Measurements from ENCODE around the gene NXN.
"Not testable (repeated sequence)": the region's sequence is repeated elsewhere in the genome, so short reads cannot be mapped to it uniquely, and the experiment has no call there.

NXN gene

DNA sequence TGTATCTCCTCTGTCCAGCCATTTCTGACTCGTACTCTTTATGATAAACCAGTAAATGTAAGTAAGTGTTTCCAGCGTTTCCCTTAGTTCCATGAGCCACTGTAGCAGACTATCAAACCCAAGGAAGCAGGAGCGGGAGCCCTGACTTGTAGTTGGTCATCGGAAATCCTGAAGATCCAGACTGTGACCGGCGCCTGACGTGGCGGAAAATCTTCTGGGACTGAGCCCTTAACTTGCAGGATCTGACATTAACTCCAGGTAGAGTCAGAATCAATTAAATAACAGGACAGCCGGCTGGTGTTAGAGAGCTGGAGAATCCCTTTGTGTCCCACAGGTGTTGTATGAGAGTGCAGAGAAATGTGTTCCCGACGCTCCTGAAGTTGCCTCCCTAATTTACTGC lies 201.5 kb downstream of the NXN start:
- Histone ChIP-seq H3K27ac (ENCODE audit: insufficient read depth, low read depth, low read length, poor library complexity, severe bottlenecking) (no peak overlapping the region), H3K4me3 (ENCODE audit: insufficient read depth, low read depth, low read length) (no peak overlapping the region), H3K9me3 (ENCODE audit: control insufficient read depth, low read length) (no peaks in the 10 kb centered on the region), H3K4me1 (ENCODE audit: control insufficient read depth, insufficient read depth, low read length) (no peaks in the 10 kb centered on the region), H3K36me3 (ENCODE audit: control insufficient read depth, insufficient read depth, low read length) (peaks cover 31% of the 10 kb centered on the region), H3K27me3 (ENCODE audit: control insufficient read depth, insufficient read depth, low read length, poor library complexity, severe bottlenecking) (no peaks in the 10 kb centered on the region)
- 95% methylated on average over 11 of the region's 11 CpGs for WGBS, 2 experiments

DNA sequence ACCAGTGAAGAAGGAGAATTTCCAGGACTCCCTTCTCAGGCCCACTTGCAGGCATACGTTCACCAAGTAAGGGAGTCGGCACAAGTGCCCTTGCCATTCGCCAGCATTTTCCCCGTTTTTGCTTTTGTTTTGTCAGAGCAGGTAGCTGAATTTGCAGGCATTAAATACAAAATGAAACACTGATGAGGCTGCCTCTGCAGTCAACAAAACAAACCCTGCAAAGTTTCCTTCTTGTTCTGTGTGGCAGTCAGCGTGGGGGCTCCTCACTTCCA lies 205.3 kb downstream of the NXN start:
- H3K4me3 ChIP-seq (ENCODE audit: insufficient read depth, low read depth, low read length): no peak overlapping the region
- no peaks in the 10 kb centered on the region for H3K9me3 ChIP-seq (ENCODE audit: control insufficient read depth, low read length)
- H3K27ac ChIP-seq (ENCODE audit: insufficient read depth, low read depth, low read length, poor library complexity, severe bottlenecking): no peak overlapping the region
- H3K4me1 ChIP-seq (ENCODE audit: control insufficient read depth, insufficient read depth, low read length): no peaks in the 10 kb centered on the region
- no peaks in the 10 kb centered on the region for H3K27me3 ChIP-seq (ENCODE audit: control insufficient read depth, insufficient read depth, low read length, poor library complexity, severe bottlenecking)
- WGBS, 2 experiments: 90 to 94% methylated on average over 5 of the region's 5 CpGs
- H3K36me3 ChIP-seq (ENCODE audit: control insufficient read depth, insufficient read depth, low read length): peaks cover 56% of the 10 kb centered on the region

GRCh38 chr17:773467-774312 lies 205.9 kb downstream of the NXN start:
- Histone ChIP-seq H3K4me1 (ENCODE audit: control insufficient read depth, insufficient read depth, low read length) (no peaks in the 10 kb centered on the region), H3K9me3 (ENCODE audit: control insufficient read depth, low read length) (no peaks in the 10 kb centered on the region), H3K36me3 (ENCODE audit: control insufficient read depth, insufficient read depth, low read length) (peaks cover 60% of the 10 kb centered on the region), H3K27me3 (ENCODE audit: control insufficient read depth, insufficient read depth, low read length, poor library complexity, severe bottlenecking) (no peaks in the 10 kb centered on the region), H3K4me3 (ENCODE audit: insufficient read depth, low read depth, low read length) (no peak overlapping the region), H3K27ac (ENCODE audit: insufficient read depth, low read depth, low read length, poor library complexity, severe bottlenecking) (no peak overlapping the region)
- WGBS, 2 experiments: 85 to 87% methylated on average over 14 of the region's 14 CpGs

DNA sequence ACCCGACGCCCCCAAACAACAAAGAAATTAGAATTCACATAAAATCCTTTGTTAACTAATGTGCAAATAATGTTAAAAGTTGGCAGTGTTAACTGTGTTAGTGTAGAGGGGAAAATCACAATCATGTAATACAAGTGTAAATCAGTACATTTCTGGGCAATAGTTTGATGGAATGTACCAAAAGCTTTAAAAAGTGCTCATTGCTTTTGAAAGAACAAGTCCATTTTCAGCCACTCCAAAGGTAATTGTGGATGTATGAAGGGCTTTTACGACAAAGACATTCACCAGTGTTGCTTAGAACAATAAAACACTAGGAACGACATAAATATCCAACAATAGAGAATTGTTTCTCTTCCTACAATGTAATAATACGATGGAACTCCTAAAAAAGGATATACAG lies 206.6 kb downstream of the NXN start:
- H3K36me3 ChIP-seq (ENCODE audit: control insufficient read depth, insufficient read depth, low read length): peaks cover 53% of the 10 kb centered on the region
- no peaks in the 10 kb centered on the region for H3K4me1 ChIP-seq (ENCODE audit: control insufficient read depth, insufficient read depth, low read length)
- no peak overlapping the region for H3K4me3 ChIP-seq (ENCODE audit: insufficient read depth, low read depth, low read length)
- H3K27ac ChIP-seq (ENCODE audit: insufficient read depth, low read depth, low read length, poor library complexity, severe bottlenecking): no peak overlapping the region
- no peaks in the 10 kb centered on the region for H3K27me3 ChIP-seq (ENCODE audit: control insufficient read depth, insufficient read depth, low read length, poor library complexity, severe bottlenecking)
- no peaks in the 10 kb centered on the region for H3K9me3 ChIP-seq (ENCODE audit: control insufficient read depth, low read length)
- 90 to 100% methylated on average over 2 of the region's 5 CpGs for WGBS, 2 experiments

GRCh38 chr17:767076-767475 lies 212.5 kb downstream of the NXN start:
- Histone ChIP-seq H3K4me3 (ENCODE audit: insufficient read depth, low read depth, low read length) (no peak overlapping the region), H3K4me1 (ENCODE audit: control insufficient read depth, insufficient read depth, low read length) (no peaks in the 10 kb centered on the region), H3K27ac (ENCODE audit: insufficient read depth, low read depth, low read length, poor library complexity, severe bottlenecking) (no peak overlapping the region), H3K9me3 (ENCODE audit: control insufficient read depth, low read length) (no peaks in the 10 kb centered on the region), H3K27me3 (ENCODE audit: control insufficient read depth, insufficient read depth, low read length, poor library complexity, severe bottlenecking) (no peaks in the 10 kb centered on the region), H3K36me3 (ENCODE audit: control insufficient read depth, insufficient read depth, low read length) (peaks cover 48% of the 10 kb centered on the region)
- WGBS, 2 experiments: 95 to 96% methylated on average over 3 of the region's 3 CpGs

GRCh38 chr17:760371-760770 lies 219.2 kb downstream of the NXN start:
- H3K4me1 ChIP-seq (ENCODE audit: control insufficient read depth, insufficient read depth, low read length): no peaks in the 10 kb centered on the region
- H3K27ac ChIP-seq (ENCODE audit: insufficient read depth, low read depth, low read length, poor library complexity, severe bottlenecking): no peak overlapping the region
- no peaks in the 10 kb centered on the region for H3K27me3 ChIP-seq (ENCODE audit: control insufficient read depth, insufficient read depth, low read length, poor library complexity, severe bottlenecking)
- H3K36me3 ChIP-seq (ENCODE audit: control insufficient read depth, insufficient read depth, low read length): peaks cover 31% of the 10 kb centered on the region
- no peak overlapping the region for H3K4me3 ChIP-seq (ENCODE audit: insufficient read depth, low read depth, low read length)
- no peaks in the 10 kb centered on the region for H3K9me3 ChIP-seq (ENCODE audit: control insufficient read depth, low read length)
- WGBS, 2 experiments: 97 to 98% methylated on average over 9 of the region's 9 CpGs

DNA sequence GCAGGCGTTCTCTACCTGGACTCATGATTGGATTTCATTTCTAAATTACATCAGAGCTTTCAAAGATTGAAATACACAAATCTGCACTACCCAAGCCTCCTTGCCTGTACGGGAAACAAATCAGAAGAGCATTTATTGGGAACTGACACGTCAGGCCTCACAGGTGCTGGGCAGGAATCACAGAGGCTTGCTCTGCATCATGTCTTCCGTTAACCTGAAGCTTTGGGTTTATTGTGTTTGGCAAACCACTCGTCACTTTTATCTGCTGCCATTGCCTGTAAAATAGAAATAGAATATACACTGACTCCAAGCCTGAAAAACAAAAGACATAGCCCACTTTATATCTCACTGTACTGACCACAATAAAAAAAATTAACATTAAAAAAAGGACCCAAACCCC lies 219.6 kb downstream of the NXN start:
- Histone ChIP-seq H3K27ac (ENCODE audit: insufficient read depth, low read depth, low read length, poor library complexity, severe bottlenecking) (no peak overlapping the region), H3K36me3 (ENCODE audit: control insufficient read depth, insufficient read depth, low read length) (peaks cover 29% of the 10 kb centered on the region), H3K4me1 (ENCODE audit: control insufficient read depth, insufficient read depth, low read length) (no peaks in the 10 kb centered on the region), H3K4me3 (ENCODE audit: insufficient read depth, low read depth, low read length) (no peak overlapping the region), H3K27me3 (ENCODE audit: control insufficient read depth, insufficient read depth, low read length, poor library complexity, severe bottlenecking) (no peaks in the 10 kb centered on the region), H3K9me3 (ENCODE audit: control insufficient read depth, low read length) (no peaks in the 10 kb centered on the region)
- 90 to 94% methylated on average over 5 of the region's 5 CpGs for WGBS, 2 experiments

DNA sequence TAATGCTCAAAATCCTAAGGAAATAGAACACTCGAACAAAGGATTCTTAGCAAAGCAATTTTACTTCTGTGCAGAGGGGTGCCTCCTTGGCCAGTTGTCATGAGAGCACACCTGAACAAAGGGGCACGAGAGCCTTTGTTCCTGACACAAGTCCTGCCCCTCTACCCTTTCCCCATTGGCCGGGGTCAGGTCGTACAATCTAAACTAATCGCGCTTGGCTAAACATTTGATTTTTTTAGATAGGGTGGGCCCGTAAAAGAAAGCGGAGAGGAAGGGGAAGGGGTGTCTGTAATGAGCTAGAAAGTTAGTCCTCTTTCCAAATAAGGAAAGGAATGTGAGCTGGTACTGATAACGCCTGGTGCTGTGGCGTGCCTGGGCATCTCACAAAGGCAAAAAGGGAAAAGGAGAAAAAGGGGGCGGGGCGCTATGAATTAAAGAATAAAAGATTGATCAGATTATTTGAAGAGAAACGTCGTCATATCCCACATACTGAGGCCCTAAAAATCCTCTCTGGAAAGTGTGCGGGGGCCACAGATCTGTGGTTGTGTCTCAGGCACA lies 223.5 kb downstream of the NXN start:
- H3K4me1 ChIP-seq (ENCODE audit: control insufficient read depth, insufficient read depth, low read length); H3K9me3 ChIP-seq (ENCODE audit: control insufficient read depth, low read length); H3K36me3 ChIP-seq (ENCODE audit: control insufficient read depth, insufficient read depth, low read length); H3K27ac ChIP-seq (ENCODE audit: insufficient read depth, low read depth, low read length, poor library complexity, severe bottlenecking); H3K27me3 ChIP-seq (ENCODE audit: control insufficient read depth, insufficient read depth, low read length, poor library complexity, severe bottlenecking); H3K4me3 ChIP-seq (ENCODE audit: insufficient read depth, low read depth, low read length): not testable (repeated sequence)
- 82 to 88% methylated on average over 15 of the region's 15 CpGs for WGBS, 2 experiments

GRCh38 chr17:755319-755961 lies 224.1 kb downstream of the NXN start:
- H3K36me3 ChIP-seq (ENCODE audit: control insufficient read depth, insufficient read depth, low read length); H3K4me1 ChIP-seq (ENCODE audit: control insufficient read depth, insufficient read depth, low read length); H3K9me3 ChIP-seq (ENCODE audit: control insufficient read depth, low read length); H3K4me3 ChIP-seq (ENCODE audit: insufficient read depth, low read depth, low read length); H3K27me3 ChIP-seq (ENCODE audit: control insufficient read depth, insufficient read depth, low read length, poor library complexity, severe bottlenecking); H3K27ac ChIP-seq (ENCODE audit: insufficient read depth, low read depth, low read length, poor library complexity, severe bottlenecking): not testable (repeated sequence)
- WGBS, 2 experiments: 95 to 96% methylated on average over 9 of the region's 9 CpGs

- Histone ChIP-seq H3K27me3 (ENCODE audit: control insufficient read depth, insufficient read depth, low read length, poor library complexity, severe bottlenecking) (no peaks in the 10 kb centered on the region), H3K4me3 (ENCODE audit: insufficient read depth, low read depth, low read length) (no peak overlapping the region), H3K4me1 (ENCODE audit: control insufficient read depth, insufficient read depth, low read length) (peaks cover 6% of the 10 kb centered on the region), H3K27ac (ENCODE audit: insufficient read depth, low read depth, low read length, poor library complexity, severe bottlenecking) (no peak overlapping the region), H3K9me3 (ENCODE audit: control insufficient read depth, low read length) (no peaks in the 10 kb centered on the region), H3K36me3 (ENCODE audit: control insufficient read depth, insufficient read depth, low read length) (peaks cover 3% of the 10 kb centered on the region)
- 92 to 93% methylated on average over 13 of the region's 13 CpGs for WGBS, 2 experiments
Measured at GRCh38 chr17:753418-753817, 226.2 kb downstream of the NXN start.

Data from ectodermal cell (in vitro differentiated cells).